Cardiac septum (tissue), 1 donor: ENCODE measurements around the gene TSPAN14. TPM values are rescaled to one million over a fixed set of nuclear protein-coding genes. Genes with fewer than 3 reads are reported as not detected.
A peak's percentile ranks its signal among the peaks of the same experiment; 100 is the strongest.
"Not testable (repeated sequence)": the region's sequence is repeated elsewhere in the genome, so short reads cannot be mapped to it uniquely, and the experiment has no call there.

Experiments used
- DNase-seq: peaks from one replicate; pipeline ENCODE4 v3.0.0-alpha.2; 2020; ENCODE audit warnings: low spot score
- intact Hi-C: fragments of 100-400 bp; cut with DNase I; formaldehyde crosslinking; loops from one replicate; pipeline ENCODE4 v1.14.0; 2022
- total RNA-seq: library from RNA; stranded (reverse); fragmentation: NEBNext Ultra II Directional; extraction: Animal tissue kit (Norgen Biotek cat#: 25700); gene quantifications from one replicate; pipeline ENCODE4 v1.2.1, GENCODE V29; 2021
- donor health status: DM: no; HTN: no; CAD: no.

Gene TSPAN14
- total RNA-seq, 1 donor from 2014 or later, result 20.1 TPM

- intact Hi-C loops, result no loop called here
- no peak for DNase-seq
These were observed 11.3 kb downstream of the TSPAN14 start for GRCh38 chr10:80465451-80465835.

DNA sequence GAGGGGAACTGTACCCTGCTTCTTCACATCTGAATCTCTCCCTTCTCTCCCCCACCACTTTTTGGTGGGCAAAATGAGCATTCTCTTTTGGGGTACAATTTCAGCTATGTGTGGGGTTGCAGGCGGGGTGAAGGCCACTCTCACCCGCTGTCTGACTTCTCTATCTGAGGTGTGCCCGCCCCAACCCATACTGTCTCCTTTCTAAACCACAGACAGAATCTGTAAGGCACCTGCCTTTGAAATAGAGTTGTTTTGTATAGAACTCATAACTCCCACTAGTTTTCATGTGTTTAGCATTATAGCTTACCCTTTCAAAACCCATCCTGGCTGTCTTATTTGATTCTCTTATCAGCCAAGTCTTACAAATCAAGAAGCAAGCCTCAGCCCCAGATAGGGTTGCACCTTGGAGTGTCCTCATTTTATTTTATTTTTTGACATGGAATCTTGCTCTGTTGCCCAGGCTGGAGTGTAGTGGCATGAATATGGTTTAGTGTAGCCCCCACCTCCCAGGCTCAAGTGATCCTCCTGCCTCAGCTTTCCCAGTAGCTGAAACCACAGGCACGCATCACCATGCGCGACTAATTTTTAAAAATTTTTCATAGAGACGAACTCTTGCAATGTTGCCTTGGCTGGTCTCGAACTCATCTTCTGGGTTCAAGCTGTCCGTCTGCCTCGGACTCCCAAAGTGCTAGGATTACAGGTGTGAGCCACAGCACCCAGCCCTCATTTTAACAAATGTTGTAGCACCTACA, 11.9 kb downstream of the TSPAN14 start:
- intact Hi-C loops, result no loop called here
- no peak for DNase-seq

DNA sequence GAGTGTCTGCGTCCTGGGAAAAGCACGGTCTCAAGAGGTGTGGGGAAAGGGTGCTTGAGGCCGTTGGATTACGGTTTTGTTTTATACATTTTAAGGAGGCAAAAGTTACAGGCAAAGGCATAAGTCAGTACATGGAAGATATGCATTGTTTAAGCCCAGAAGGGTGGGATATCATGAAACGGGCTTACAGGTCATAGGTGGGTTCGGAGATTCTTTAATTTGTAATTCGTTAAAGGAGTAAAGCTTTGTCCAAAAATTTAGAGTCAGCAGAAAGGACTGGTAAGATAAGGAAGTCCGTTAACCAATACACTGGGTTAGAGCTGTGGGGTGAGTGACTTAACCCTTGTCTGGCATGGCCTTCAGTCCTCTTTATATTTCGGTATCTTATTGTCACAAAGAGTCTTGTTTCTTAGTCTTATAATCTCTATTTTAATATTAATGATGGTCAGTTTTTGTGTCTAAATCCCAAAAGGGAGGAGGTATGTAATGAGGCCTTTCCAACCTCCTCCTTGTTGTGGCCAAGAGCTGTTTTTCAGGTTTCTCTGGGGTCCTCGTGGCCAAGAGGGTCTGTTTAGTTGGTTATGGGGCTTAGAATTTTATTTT, 12.7 kb downstream of the TSPAN14 start:
- intact Hi-C loops, result no loop called here
- no peak for DNase-seq

DNA sequence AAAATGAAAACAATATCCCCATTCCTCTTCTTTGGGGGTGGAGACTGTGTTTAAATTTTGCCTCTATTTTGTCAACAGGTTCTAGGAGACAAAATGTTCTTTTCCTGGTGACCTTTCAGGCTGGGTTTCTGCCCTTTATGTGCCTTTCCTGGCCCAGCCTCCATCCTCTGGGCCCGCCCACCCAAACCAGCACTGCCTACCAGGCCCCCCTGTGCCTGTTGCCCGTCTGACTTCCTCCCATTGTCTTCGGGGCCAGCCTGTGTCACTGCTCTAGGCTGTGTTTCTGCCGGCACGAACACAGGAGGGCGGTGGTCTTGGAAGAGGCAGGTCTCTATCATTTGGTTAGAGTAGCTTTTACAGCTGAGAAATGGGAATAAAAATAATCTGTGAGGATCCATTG, 13.9 kb downstream of the TSPAN14 start:
- intact Hi-C loops, result no loop called here

DNA sequence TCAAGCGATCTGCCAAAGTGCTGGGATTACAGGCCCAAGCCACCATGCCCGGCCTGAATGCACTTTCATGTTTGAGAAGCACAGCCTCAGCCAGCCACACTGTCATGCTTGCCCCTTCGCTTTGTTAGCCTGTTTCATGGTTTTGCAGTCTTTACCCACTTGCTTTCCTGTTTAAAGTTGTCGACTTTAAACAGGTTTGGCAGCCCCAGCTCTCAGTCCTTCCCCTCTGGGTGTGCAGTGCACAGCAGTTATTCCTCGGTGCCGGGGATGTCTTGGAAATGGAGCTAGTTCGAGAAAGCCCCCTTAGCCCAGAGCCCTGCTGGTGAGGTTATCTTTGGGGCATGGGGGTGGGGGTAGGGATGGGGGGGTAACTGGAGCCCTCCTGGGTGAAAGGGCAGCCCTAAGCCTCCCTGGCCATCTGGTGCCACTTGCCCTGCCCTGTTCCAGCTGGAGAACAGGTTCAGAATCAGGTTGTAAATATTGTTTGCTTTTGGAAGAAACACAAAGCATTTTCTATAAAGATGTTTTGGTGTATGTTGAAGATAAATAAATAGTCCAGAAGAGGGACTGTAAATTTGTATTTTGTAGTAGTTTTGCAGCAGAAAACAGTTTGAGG, 14.8 kb downstream of the TSPAN14 start:
- DNase-seq, result no peak
- intact Hi-C loops, result no loop called here

More for the DNA sequence above, 13.9 kb downstream of the TSPAN14 start:
- peak; percentile 82 for DNase-seq

DNA sequence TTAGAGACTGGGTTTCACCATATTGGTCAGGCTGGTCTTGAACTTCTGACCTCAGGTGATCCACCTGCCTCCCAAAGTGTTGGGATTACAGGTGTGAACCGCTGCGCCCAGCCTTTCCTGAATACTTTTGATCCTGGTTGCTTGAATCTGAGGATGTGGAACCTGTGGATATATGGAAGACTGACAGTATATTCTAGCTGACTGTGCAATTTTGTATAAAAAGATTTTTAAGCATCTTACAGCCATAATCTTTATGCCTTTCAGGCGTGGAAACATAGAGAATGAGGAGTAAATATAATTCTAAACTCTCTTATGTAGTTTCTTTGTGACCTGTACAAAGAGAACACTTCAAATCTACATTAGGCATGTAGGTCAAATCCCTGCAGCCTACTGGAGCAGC, 16.2 kb downstream of the TSPAN14 start:
- DNase-seq, result no peak

GRCh38 chr10:80471001-80471400, 16.9 kb downstream of the TSPAN14 start:
- intact Hi-C loops, result no loop called here
- peak; percentile 56 for DNase-seq

More for the DNA sequence above, 16.2 kb downstream of the TSPAN14 start:
- intact Hi-C loops, result no loop called here

DNA sequence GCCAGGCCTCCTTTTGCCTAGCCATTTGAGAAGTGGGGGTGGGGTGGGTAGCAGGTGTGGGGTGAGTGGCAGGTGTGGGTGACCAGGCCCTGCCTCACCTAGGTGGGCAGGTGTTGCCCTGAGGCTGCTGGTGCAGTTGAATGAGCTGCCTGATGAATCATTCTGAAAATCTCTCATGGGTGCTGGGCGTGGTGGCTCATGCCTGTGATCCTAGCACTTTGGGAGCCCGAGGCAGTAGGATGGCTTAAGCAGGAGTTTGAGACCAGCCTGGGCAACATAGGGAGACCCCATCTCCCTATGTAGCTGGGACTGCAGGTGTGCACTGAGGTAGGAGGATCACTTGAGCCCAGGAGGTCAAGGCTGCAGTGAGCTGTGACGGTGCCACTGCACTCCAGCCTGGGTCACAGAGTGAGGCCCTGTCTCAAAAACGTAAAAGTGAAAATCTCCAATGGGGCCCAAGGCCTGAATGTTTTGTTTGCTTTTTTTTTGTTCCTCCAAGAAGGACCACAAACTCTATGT, 17.7 kb downstream of the TSPAN14 start:
- intact Hi-C loops, result no loop called here
- peak; percentile 61 for DNase-seq

GRCh38 chr10:80472234-80473095, 18.4 kb downstream of the TSPAN14 start:
- intact Hi-C loops, result no loop called here
- peak; percentile 17 for DNase-seq

DNA sequence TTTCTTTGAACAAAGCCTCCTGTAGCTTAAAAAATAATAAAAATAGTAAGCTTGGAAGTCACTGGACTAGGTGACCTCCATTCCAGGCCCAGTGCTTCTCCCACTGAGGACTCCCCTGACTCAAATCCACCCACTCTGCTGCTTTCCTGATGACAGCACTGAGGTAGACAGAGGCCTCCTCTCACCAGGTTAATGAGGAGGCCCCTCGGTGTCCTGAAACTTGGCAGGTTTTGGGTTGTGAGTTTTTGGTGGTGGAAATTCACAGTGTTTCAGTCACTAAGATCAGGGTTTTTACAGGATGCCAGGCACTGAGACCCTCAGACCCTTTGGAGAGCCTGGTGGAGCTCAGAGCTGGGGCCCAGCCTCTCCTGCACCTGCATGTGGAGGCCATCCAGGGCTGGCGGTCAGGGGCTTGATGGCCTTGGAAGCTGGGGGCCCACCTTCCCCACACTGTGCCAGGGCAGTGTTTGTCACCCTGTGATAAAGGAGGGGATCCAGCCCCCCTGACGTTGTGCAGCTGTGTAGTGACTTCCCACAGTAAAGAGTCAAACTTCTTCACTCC, 19.1 kb downstream of the TSPAN14 start:
- peak; percentile 55 for DNase-seq
- intact Hi-C loops, result no loop called here

GRCh38 chr10:80473692-80474596, 19.8 kb downstream of the TSPAN14 start:
- intact Hi-C loops, result no loop called here

DNA sequence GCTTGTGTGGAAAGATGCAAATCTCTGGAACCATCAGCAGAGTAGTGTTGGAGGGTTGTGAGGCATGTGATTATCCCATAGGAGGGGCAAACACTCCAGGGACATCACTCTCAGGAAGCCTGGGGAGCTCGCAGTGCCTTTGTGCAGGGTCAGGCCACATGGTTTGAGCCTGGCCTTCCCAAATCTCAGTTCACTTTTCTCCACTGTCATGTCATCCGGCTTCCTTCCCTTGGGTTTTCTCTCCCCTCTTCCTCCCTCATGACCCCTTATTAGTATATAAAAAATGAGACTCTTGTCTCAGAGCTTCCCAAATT, 20.4 kb downstream of the TSPAN14 start:
- intact Hi-C loops, result no loop called here

More at GRCh38 chr10:80473692-80474596, 19.8 kb downstream of the TSPAN14 start:
- DNase-seq, result peak; percentile 36

GRCh38 chr10:80474941-80475340, 20.8 kb downstream of the TSPAN14 start:
- intact Hi-C loops, result no loop called here
- DNase-seq, result peak; percentile 22

More for the DNA sequence above, 20.4 kb downstream of the TSPAN14 start:
- peak; percentile 65 for DNase-seq

GRCh38 chr10:80475641-80476040, 21.5 kb downstream of the TSPAN14 start:
- peak; percentile 15 for DNase-seq
- intact Hi-C loops, result not testable (repeated sequence)

GRCh38 chr10:80476685-80477084, 22.6 kb downstream of the TSPAN14 start:
- peak; percentile 15 for DNase-seq
- intact Hi-C loops, result no loop called here

- intact Hi-C loops, result no loop called here
- DNase-seq, result peak; percentile 12
These were observed 23.7 kb downstream of the TSPAN14 start for GRCh38 chr10:80477813-80478212.

GRCh38 chr10:80480373-80480772, 26.3 kb downstream of the TSPAN14 start:
- intact Hi-C loops, DNase-seq: not testable (repeated sequence)

- intact Hi-C loops, result no loop called here
- peak; percentile 17 for DNase-seq
These were observed 26.7 kb downstream of the TSPAN14 start for GRCh38 chr10:80480852-80481251.
